ENCODE data around the gene UBA52.

UBA52 gene

DNA sequence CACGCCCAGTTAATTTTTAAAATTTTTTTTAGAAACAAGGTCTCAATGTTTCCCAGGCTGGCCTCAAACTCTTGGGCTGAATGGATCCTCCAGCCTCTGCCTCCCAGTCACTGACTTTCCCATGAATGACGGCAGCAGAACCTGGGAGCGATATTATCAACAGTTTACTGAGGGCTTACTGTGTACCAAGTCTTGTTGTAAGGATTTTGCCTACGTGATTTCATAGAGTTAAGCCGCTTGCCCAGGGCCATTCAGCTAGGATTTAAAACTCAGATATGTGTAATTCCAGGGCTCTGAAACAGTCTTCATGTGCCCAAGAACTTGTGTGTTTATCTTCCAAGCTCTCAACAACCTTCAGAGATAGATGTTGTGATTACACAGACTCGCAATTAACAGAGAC, 20.0 kb upstream of the UBA52 start:
- no peak for DNase-seq (ENCODE audit: low read depth in 2 of 3, low spot score in 1 of 3)

GRCh38 chr19:18557411-18558201, 14.1 kb upstream of the UBA52 start, which contains the start of gene KXD1:
TSS of gene KXD1 (plus strand) at chr19:18557870. CDS start at chr19:18562057, 4,187 bp downstream.
- peak; percentile 96 to 98 (median 97) for DNase-seq (ENCODE audit: low read depth in 2 of 3, low spot score in 1 of 3)

- no peak for DNase-seq (ENCODE audit: low read depth in 2 of 3, low spot score in 1 of 3)
Measured at GRCh38 chr19:18558202-18558555, 13.5 kb upstream of the UBA52 start.

DNA sequence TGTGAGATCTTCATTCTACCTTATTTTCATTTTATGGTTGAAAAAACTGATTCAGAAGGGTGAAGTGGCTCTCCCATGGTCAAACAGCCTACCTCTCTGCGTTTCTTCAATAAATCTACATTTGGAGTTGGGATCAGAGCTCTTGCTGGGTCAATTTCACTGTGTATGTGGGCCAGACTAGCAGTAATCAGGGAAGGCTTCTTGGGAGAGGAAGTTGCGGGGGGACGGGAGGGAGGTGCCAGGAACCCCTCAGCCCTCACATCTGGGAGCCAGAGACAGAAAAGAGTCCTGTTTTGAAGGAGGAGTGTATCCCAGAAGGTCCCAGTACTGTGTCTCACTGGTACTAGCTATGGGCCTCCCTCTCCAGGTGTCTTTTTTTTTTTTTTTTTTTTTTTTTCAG, 13.1 kb upstream of the UBA52 start:
- no peak for DNase-seq (ENCODE audit: low read depth in 2 of 3, low spot score in 1 of 3)

GRCh38 chr19:18559685-18560084, 12.0 kb upstream of the UBA52 start:
- no peak for DNase-seq (ENCODE audit: low read depth in 2 of 3, low spot score in 1 of 3)

DNA sequence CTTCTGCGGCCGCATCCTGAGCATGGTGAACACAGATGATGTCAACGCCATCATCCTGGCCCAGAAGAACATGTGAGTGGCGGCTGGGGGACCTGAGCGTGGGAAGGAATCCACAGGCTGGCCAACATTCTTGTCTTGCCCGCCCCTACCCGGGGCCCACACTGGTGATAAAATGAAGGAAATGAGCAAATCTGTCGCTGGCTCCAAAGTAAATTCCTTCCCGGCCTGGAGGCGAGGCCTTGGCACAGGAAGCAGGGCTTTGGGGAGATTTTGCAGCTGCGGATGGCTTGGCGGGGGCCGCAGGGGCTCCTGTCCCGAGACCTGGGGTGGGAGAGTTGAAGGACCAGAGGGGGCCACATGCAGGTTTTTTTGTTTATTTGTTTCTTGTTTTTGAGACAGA, 9.6 kb upstream of the UBA52 start:
- no peak for DNase-seq (ENCODE audit: low read depth in 2 of 3, low spot score in 1 of 3)

DNA sequence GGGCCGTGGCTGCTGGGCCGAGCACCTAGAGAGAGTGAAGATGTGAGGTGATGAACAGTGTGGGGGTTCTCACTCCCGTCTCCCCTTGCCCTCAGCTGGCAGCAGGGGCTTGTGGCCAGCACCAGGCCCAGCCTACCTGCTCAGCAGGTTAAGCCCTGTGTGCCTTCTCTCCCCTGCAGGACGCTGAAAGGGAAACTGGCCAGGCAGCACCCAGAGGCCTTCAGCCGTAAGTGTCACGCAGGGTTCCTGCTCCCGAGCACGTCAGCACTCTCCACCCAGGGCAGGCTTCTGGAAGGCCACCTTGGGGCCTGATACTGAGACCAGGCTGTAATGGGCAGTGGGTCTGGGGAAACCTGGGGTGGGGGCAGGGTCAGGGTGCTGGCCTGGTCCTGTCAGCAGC, 4.7 kb upstream of the UBA52 start:
- DNase-seq (ENCODE audit: low read depth in 2 of 3, low spot score in 1 of 3): no peak

GRCh38 chr19:18568367-18568766, 3.3 kb upstream of the UBA52 start:
- DNase-seq (ENCODE audit: low read depth in 2 of 3, low spot score in 1 of 3): no peak

- no peak for DNase-seq (ENCODE audit: low read depth in 2 of 3, low spot score in 1 of 3)
Measured at GRCh38 chr19:18574691-18575291, 3.1 kb downstream of the UBA52 start.

GRCh38 chr19:18576383-18576782, 4.7 kb downstream of the UBA52 start:
- no peak for DNase-seq (ENCODE audit: low read depth in 2 of 3, low spot score in 1 of 3)

DNA sequence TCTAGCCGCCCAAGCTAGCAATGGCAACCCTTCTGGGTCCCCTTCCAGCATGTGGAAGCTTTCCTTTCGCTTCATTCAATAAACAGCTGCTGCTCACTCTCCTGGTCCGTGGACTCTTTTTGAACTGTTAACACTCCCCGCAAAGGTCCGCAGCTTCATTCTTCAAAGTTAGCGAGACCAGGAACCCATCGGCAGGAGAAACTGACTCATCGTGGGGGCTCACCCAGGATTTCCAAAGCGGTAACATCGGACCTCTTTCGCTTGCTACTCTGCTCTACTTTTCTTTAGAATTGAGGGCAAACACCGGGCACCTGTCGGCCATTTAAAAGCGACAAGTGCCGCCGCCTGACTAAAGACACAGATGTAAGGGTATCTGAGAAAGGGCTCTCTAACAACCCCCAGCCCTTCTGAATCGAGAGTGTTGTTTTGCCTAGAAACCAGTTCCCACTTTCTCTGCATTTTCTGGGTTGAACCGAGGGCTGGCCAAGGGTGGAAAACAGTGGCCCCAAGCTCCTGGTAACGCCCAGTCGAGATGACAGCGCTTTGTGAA, 5.8 kb downstream of the UBA52 start:
- DNase-seq (ENCODE audit: low read depth in 2 of 3, low spot score in 1 of 3): no peak

- no peak for DNase-seq (ENCODE audit: low read depth in 2 of 3, low spot score in 1 of 3)
Measured at GRCh38 chr19:18580311-18580710, 8.7 kb downstream of the UBA52 start.

- DNase-seq (ENCODE audit: low read depth in 2 of 3, low spot score in 1 of 3): no peak
Measured at GRCh38 chr19:18586306-18586705, 14.6 kb downstream of the UBA52 start.

DNA sequence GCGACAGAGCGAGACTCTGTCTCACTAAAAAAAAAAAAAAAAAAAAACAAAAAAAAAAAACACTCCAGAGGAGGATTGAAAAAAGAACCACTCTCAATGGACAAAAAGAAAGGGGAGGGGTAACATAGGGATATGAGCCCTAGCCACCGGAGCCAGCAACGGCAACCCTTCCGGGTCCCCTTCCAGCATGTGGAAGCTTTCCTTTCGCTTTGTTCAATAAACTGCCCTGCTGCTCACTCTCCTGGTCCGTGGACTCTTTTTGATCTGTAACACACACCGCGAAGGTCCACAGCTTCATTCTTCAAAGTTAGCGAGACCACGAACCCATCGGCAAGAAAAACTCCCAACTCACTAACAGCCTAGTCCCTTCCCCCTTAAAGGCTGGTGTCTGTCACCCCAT, 15.9 kb downstream of the UBA52 start:
- DNase-seq (ENCODE audit: low read depth in 2 of 3, low spot score in 1 of 3): no peak

DNA sequence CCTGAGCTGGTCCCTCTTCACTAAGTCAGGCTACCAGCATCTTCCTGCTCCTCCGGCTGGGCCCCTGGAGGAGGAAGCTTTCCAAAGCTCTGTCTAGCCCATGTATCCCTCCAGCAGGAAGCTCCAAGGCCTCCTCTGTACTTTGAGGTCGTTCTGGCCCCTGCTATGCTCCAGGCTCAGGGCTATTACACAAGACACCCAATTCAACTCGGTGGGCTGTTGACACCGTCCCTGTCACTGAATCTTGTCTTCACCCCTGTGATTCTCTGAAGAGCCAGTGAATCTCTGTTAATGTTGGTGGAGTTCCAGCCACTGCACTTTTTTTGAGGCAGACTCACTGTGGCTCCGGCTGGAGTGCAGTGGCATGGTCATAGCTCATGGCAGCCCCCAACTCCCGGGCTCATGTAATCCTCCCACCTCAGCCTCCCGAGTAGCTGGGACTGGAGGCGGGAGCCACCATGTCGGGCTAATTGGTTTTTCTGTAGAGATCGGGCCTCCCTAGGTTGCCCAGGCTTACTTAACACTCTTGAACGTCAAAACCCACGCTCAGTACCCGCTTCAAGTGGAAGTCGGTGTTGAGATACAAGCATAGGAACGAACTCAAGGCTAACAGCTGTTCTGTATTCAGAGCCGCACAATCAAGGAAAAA, 16.4 kb downstream of the UBA52 start:
- no peak for DNase-seq (ENCODE audit: low read depth in 2 of 3, low spot score in 1 of 3)

DNA sequence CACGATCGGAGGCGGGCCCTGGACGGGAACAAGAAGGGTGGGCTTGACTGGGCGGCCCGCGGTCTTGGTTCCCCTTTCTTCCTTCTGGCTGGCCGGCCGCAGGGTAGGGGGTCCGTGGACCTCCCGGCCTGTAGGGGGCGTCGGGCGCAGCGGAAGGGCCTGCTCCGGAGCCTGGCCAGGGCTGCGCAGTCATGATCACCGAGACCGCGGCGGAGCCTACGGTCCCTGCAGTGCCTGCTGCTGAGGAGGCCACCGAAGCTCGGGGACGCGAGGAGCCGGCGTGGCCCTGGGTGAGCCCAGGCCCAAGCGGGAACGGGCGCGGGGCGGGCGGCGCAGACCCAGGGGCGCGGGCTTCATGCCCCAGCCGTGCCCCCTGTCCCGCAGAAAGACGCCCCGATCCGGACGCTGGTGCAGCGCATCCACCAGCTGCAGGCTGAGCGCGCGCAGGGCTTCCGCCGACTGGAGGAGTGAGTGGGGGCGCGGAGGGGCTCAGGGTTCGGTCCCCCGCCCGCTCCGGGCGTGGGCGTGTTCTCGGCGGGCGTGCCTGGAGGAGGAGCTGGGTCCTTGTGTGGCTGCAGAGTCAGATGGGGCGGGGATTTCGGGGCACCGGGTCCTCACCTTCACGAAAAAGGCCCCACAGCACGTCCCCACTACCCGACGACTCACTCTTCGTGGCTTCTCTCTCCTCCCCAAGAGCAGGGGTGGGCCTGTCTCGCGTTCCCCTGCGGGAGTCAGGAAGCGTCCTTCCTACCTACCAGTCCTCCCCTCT, 17.1 kb downstream of the UBA52 start, which contains the start of gene REX1BD:
TSS of gene REX1BD (plus strand) at position 188 of the 769 bp plus-strand sequence. CDS start at position 192, 4 bp downstream.
- DNase-seq (ENCODE audit: low read depth in 2 of 3, low spot score in 1 of 3): peak; percentile 76 to 83 (median 79)

GRCh38 chr19:18589380-18590272, 18.0 kb downstream of the UBA52 start:
- peak; percentile 53 to 60 (median 59) for DNase-seq (ENCODE audit: low read depth in 2 of 3, low spot score in 1 of 3)

GRCh38 chr19:18590273-18591272, 18.9 kb downstream of the UBA52 start:
- DNase-seq (ENCODE audit: low read depth in 2 of 3, low spot score in 1 of 3): no peak

Measured in stimulated activated CD4-positive, alpha-beta T cell treated with anti-CD3 and anti-CD28 coated beads, Interleukin-12 subunit alpha, Interleukin-12 subunit beta, amount 100 ng/mL, for 48 hours (primary cell).